ENCODE measurements around the gene ONECUT2. TPM values are rescaled to one million over a fixed set of nuclear protein-coding genes. Genes with fewer than 3 reads are reported as not detected.
A peak's percentile ranks its signal among the peaks of the same experiment; 100 is the strongest.

Gene ONECUT2
- total RNA-seq, 2 experiments from 2014 or later, result not detected

DNA sequence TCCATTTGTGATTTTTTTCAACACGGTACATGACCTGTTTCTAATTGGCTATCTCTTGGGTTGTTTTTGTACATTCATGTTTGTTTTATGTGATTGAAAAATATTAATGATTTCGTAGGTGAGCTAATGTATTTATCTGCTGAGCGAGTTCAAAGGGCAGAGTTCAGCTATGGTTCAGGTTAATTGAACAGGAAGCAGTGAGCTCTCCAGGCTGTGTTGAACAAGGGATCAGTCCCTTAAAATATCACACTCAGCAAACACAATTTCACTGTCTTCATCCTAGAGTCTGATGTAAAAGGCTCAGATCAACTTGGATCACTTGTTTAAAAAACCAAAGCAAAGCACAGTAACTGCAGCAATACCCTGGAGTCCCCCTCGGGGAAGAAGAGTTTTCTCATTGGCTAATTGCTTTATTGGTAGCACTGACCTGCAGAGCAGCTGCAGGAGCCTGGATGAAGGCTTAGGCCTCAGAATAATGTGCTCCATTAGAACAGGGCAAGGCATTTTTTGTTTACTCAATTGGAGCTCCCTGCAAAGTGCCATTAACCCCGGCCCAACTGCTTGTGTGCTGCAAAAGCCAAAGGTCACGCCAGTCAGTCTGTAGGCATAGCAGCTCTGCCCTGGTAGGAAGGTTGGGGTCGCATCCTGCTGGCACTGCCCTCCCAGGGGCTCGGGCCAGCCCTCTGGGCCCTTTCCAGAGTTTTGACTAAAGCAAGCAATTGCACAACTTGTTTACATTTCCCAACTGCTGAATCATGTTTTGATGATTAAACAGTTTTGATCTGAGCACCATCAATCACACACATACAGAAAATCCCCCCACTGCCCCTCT lies 10.5 kb downstream of the ONECUT2 start:
- Mint-ChIP-seq H3K4me1 (peaks cover 5% of the 10 kb centered on the region), H3K36me3 (peaks cover 2% of the 10 kb centered on the region), H3K27ac (no peak overlapping the region), H3K4me3 (no peak overlapping the region), H3K9me3 (peaks cover 1% of the 10 kb centered on the region), H3K27me3 (peaks cover 54% of the 10 kb centered on the region)
- POLR2A ChIA-PET, result no interaction called here
- no peak for ATAC-seq (ENCODE audit: low read depth)
- DNase-seq, result no peak

DNA sequence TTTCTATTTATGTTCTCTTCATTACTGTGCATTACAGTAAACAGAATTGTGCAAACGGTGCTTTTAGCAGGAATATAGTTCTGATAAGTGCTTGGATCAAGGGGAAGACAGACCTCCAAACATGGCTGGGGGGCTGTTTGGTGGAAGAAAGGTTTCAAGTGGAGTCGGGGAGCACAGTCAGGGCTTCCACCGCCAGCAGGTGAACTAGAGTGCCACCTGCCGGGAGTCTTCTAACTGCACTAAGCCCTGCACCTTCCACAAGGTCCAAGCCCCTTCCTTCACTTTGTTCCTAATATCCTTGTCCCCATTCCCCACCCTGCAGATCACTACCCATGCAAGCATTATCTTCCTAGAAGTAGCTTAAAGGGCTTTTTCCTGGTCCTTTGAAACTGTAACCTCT lies 11.1 kb downstream of the ONECUT2 start:
- H3K9me3 Mint-ChIP-seq, result peaks cover 1% of the 10 kb centered on the region
- ATAC-seq (ENCODE audit: low read depth) (no peak), DNase-seq (no peak)
- H3K27ac Mint-ChIP-seq, result no peak overlapping the region
- H3K4me3 Mint-ChIP-seq, result no peak overlapping the region
- peaks cover 47% of the 10 kb centered on the region for H3K27me3 Mint-ChIP-seq
- H3K4me1 Mint-ChIP-seq, result peaks cover 3% of the 10 kb centered on the region
- peaks cover 2% of the 10 kb centered on the region for H3K36me3 Mint-ChIP-seq
- POLR2A ChIA-PET, result no interaction called here

DNA sequence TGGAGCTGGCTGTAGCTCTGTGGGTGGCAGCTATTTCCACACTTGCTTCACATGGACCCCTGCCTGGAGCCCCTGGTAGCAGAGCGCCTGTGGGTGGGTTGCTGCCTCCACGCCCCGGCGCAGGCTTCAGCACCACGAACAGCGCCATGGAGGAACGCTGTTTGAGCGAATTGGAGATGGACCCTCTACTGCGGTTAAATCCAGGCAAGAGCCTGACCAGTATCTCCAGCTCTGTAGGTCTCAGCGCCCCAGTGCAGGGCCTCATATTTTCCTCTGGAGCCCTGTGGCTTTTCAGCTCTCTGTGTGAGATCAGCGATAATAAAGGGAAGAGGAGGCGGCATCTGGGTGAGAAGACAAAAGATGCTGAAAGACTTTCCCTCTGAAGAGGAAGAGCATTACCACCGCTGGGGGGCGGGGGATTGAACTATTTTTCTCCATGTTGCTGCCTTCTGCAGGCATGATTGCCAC lies 12.0 kb downstream of the ONECUT2 start:
- H3K4me1 Mint-ChIP-seq, result no peaks in the 10 kb centered on the region
- H3K36me3 Mint-ChIP-seq, result no peaks in the 10 kb centered on the region
- peak; percentile 57 for DNase-seq
- no peak overlapping the region for H3K4me3 Mint-ChIP-seq
- no peaks in the 10 kb centered on the region for H3K9me3 Mint-ChIP-seq
- no peak overlapping the region for H3K27ac Mint-ChIP-seq
- no peak for ATAC-seq (ENCODE audit: low read depth)
- POLR2A ChIA-PET, result no interaction called here
- H3K27me3 Mint-ChIP-seq, result peaks cover 41% of the 10 kb centered on the region

DNA sequence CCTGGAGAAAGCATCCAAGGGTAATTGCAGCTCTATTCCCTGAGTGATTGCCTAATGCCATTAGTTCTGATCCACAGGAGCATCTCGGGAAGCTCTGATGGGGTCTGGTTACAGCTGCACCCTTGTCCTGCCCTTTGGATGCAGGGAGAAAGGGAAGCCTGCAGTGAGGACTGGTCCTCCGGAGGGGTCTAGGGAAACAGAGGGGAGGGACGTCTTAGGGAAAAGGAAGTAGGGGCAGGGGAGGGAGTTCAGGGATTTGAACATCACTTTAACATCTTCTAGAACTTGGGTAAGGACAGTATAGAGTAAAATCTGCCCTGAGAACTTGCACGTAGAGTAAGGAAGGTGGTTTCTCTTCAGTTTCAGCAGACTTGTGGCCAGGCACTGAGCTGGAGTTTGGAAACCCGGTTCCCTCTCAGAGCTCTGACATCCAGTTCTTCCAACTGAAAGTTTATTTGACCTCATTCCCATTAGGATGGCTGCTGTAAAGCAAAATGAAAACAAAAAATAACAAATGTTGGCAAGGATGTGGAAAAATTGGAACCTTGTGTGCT lies 20.5 kb downstream of the ONECUT2 start:
- Mint-ChIP-seq H3K4me1 (no peaks in the 10 kb centered on the region), H3K27me3 (peaks cover 6% of the 10 kb centered on the region), H3K4me3 (no peak overlapping the region), H3K36me3 (no peaks in the 10 kb centered on the region), H3K27ac (peak overlapping the region; percentile 58), H3K9me3 (no peaks in the 10 kb centered on the region)
- POLR2A ChIA-PET, result no interaction called here
- DNase-seq (no peak), ATAC-seq (ENCODE audit: low read depth) (no peak)

DNA sequence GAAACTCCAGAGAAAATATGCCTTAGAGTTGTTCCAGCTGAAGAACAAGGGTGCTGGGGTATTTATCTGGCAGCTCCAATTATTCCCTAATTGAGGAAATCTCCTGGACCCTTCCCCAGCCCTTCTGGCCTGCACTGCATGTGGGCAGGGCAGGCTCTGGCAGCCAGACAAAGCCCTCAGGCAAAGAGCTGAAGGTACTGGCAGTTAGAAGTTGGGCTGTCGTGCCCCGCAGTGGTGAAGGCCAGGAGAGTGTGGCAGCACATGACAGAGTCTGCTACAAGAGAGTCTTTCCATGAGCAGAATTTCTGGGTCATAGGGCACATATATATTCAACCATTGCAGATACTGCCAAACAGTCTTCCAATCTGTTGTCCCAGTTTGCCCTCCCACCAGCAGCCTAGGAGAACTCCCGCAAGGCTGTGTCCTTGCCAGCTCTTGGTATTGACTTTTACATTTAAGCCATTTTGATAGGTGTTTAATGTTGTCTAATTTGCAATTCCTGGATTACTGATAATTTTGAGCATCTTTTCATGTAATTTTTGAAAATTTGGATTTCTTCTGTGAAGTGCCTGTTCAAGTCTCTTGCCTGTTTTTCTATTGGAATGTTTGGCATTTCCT lies 26.6 kb downstream of the ONECUT2 start:
- no peak for ATAC-seq (ENCODE audit: low read depth)
- H3K4me3 Mint-ChIP-seq, result no peak overlapping the region
- DNase-seq, result no peak
- POLR2A ChIA-PET, result no interaction called here
- H3K4me1 Mint-ChIP-seq, result peaks cover under 1% of the 10 kb centered on the region
- H3K9me3 Mint-ChIP-seq, result no peaks in the 10 kb centered on the region
- no peak overlapping the region for H3K27ac Mint-ChIP-seq
- peaks cover 21% of the 10 kb centered on the region for H3K27me3 Mint-ChIP-seq
- no peaks in the 10 kb centered on the region for H3K36me3 Mint-ChIP-seq

DNA sequence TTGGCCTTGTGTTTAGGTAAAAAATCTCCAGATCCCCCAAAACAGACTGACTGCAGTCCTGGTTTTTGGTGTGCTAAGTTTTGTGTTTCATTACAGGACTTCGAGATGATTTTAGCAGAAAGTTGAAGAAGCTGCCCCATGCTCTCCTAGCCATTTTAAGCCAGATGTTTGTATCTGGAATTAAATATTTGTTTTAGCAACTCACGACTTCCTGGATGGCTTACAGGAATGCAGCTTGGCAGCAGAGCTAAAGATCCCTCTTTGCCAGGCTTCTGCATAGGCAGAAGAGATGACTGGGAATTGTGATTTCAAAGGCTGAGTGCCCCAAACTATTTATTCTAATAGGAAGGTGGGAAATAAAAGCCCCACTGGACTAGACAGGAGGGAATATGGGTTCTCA lies 31.1 kb downstream of the ONECUT2 start:
- H3K9me3 Mint-ChIP-seq, result no peaks in the 10 kb centered on the region
- H3K27me3 Mint-ChIP-seq, result peaks cover 23% of the 10 kb centered on the region
- ATAC-seq (ENCODE audit: low read depth), result no peak
- DNase-seq, result no peak
- H3K4me3 Mint-ChIP-seq, result no peak overlapping the region
- H3K4me1 Mint-ChIP-seq, result peaks cover 4% of the 10 kb centered on the region
- H3K36me3 Mint-ChIP-seq, result no peaks in the 10 kb centered on the region
- H3K27ac Mint-ChIP-seq, result no peak overlapping the region
- POLR2A ChIA-PET, result no interaction called here

DNA sequence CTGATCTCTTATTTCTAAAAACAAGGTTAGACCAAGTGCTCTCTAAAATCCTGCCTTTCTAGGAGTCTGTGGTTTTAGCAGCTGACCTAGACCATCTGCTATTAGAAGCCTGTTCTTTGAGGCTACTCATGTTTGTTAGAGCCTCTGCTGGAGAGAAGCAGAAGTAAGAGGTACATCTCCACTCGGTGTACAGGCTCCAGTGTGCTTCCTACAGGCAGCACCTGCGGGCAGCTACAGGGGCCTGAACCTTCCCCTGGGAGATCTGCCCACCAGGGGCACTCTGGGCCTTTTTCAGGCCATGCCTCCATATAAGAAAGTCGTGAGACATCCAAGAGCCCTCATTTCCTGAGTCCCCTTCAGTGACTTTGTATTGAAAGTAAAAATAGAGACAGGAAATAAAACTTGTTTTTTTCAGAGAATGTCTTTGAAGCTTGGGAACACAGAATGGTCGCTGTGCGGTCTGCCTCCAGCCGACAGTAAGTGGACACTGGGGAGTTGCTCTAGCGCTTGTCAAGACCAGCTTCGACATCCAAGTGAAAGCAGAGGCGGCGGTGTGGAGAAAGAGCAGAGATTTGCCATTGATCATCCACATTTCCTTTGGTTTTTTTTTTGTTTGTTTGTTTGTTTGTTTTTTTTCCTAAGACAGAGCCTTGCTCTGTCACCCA lies 31.7 kb downstream of the ONECUT2 start:
- no peak overlapping the region for H3K27ac Mint-ChIP-seq
- peaks cover 23% of the 10 kb centered on the region for H3K27me3 Mint-ChIP-seq
- no peaks in the 10 kb centered on the region for H3K9me3 Mint-ChIP-seq

DNA sequence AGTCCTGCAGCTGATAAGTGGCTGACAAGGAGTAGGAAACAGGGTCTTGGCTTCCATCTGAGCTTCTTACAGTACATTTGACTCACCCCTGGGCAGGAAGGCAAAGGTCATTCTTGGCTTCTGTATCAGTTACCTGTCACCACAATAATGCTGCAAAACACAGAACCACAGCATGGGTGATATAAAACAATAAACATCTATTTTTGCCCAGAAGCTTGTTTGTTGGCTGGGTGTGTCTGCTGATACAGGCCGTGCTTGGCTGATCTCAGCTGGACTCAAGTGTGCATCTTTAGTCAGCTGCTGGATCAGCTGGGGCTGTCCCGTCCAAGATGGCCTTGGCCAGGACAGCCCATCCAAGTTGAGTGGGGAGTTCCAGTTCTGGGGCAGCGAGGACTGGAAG lies 34.7 kb downstream of the ONECUT2 start:
- Mint-ChIP-seq H3K4me1 (peaks cover 4% of the 10 kb centered on the region), H3K27me3 (peaks cover 10% of the 10 kb centered on the region), H3K4me3 (no peak overlapping the region), H3K36me3 (no peaks in the 10 kb centered on the region), H3K27ac (no peak overlapping the region), H3K9me3 (no peaks in the 10 kb centered on the region)
- no peak for ATAC-seq (ENCODE audit: low read depth)
- POLR2A ChIA-PET, result no interaction called here
- no peak for DNase-seq

More for the DNA sequence above, 31.7 kb downstream of the ONECUT2 start:
- DNase-seq (no peak), ATAC-seq (ENCODE audit: low read depth) (no peak)
- POLR2A ChIA-PET, result no interaction called here
- Mint-ChIP-seq H3K36me3 (no peaks in the 10 kb centered on the region), H3K4me3 (no peak overlapping the region), H3K4me1 (peaks cover 4% of the 10 kb centered on the region)

DNA sequence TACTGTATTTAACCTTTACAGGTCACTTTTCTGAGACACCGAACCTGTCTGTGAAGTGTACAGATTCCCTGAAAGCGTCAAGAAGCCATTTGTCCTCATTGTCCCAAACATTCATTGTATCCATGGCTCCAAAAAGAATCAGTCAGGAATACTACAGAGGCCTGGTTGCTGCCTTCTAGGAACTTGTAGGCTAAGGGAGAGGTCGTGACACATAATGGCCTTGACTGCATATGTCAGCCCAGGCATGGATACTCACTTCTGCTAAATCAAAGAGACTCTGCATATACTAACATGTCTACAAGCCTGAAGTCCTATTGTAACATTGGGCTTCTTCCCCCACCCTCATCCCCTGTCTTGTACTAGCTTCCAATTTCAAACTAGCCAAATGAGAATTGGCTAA lies 40.2 kb downstream of the ONECUT2 start:
- H3K27me3 Mint-ChIP-seq, result peaks cover 9% of the 10 kb centered on the region
- H3K4me3 Mint-ChIP-seq, result no peak overlapping the region
- H3K9me3 Mint-ChIP-seq, result no peaks in the 10 kb centered on the region
- H3K36me3 Mint-ChIP-seq, result no peaks in the 10 kb centered on the region
- POLR2A ChIA-PET, result no interaction called here
- no peaks in the 10 kb centered on the region for H3K4me1 Mint-ChIP-seq
- no peak for ATAC-seq (ENCODE audit: low read depth)
- no peak overlapping the region for H3K27ac Mint-ChIP-seq
- no peak for DNase-seq

DNA sequence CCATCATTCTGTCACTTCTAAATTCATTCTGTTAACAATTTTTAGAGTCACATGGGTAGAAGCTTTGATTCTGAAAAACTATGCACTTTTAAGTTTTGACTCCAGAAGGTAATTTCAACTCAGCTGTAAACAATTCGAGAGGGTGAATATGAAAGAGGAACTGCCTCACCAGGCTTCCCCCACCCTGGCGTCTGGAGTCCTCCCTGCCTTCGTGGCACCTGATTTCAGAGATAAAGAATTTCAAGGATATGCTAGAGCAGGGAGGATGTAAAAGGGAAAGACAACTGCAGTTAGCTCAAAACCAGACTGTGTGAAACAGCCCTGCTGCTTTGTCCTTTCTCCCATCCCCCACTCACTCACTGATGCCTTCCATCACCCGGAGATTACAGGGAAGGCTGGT lies 40.7 kb downstream of the ONECUT2 start:
- Mint-ChIP-seq H3K4me3 (no peak overlapping the region), H3K9me3 (no peaks in the 10 kb centered on the region), H3K27ac (no peak overlapping the region), H3K27me3 (peaks cover 9% of the 10 kb centered on the region), H3K4me1 (no peaks in the 10 kb centered on the region), H3K36me3 (no peaks in the 10 kb centered on the region)
- ATAC-seq (ENCODE audit: low read depth), result no peak
- POLR2A ChIA-PET, result no interaction called here
- no peak for DNase-seq

DNA sequence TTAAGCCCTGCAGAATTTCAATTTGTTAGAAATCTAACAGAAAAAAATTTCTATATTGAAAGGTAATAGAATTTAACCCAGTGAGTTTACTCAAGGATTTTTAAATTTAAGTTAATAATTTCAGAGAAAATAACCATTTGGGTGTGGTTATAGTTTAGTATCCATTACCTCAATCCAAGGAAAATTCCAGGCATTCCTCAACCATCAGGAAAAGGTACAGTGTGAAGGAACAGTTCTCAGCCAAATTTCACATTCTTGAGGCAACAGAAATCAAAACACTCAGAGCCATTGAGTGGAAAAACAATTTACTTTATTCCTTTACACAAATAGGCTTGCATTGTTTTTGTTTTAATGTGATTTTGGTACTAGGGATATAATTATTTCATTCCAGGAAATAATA lies 45.6 kb downstream of the ONECUT2 start:
- peaks cover 21% of the 10 kb centered on the region for H3K27me3 Mint-ChIP-seq
- DNase-seq, result no peak
- H3K36me3 Mint-ChIP-seq, result no peaks in the 10 kb centered on the region
- POLR2A ChIA-PET, result no interaction called here
- ATAC-seq (ENCODE audit: low read depth), result no peak
- H3K9me3 Mint-ChIP-seq, result no peaks in the 10 kb centered on the region
- no peak overlapping the region for H3K27ac Mint-ChIP-seq
- no peak overlapping the region for H3K4me3 Mint-ChIP-seq
- no peaks in the 10 kb centered on the region for H3K4me1 Mint-ChIP-seq

DNA sequence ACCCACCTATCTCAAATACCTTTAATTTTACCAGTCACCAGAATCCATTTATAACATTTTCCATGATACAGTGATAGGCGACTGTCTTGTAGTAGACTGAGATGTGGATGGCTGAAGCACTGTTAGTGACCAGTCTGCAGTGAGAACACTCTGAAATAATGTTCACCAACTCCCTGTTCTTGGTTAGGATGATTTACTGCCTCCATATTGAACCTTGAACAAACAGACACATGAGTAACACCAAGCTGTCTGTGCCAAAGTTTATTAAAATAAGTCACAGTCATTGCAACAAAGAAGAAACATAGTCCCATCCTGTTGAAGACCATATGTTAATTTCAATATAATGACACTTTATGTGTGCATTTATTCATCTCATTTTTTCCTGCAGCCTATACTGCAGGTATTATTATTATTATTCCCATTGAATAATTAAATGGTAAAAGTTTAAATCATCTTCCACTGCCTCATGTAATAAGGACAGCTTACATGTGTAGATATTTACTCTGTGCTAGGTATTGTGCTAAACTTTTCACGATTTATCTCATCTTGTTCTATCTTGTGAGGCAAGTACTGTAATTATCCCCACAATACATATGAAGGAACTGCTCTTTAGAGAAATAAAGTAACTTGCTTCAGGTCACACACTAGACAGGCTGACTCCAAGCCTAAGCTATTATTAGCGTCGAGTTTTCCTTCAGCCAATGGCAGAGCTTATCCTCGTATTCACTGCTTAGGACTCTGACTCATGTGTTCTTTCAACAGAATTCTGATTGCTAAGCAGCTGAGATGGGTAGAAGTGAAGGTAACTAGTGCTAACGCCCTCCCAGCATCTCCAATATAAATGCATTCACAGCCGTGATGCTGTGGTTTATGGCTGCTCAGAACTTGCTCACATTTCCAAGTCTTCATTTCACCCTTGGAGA lies 62.5 kb downstream of the ONECUT2 start:
- Mint-ChIP-seq H3K9me3 (peaks cover 2% of the 10 kb centered on the region), H3K27me3 (peaks cover 3% of the 10 kb centered on the region), H3K4me1 (no peaks in the 10 kb centered on the region), H3K27ac (no peak overlapping the region), H3K36me3 (no peaks in the 10 kb centered on the region), H3K4me3 (no peak overlapping the region)
- no peak for DNase-seq
- ATAC-seq (ENCODE audit: low read depth), result no peak
- POLR2A ChIA-PET, result no interaction called here

DNA sequence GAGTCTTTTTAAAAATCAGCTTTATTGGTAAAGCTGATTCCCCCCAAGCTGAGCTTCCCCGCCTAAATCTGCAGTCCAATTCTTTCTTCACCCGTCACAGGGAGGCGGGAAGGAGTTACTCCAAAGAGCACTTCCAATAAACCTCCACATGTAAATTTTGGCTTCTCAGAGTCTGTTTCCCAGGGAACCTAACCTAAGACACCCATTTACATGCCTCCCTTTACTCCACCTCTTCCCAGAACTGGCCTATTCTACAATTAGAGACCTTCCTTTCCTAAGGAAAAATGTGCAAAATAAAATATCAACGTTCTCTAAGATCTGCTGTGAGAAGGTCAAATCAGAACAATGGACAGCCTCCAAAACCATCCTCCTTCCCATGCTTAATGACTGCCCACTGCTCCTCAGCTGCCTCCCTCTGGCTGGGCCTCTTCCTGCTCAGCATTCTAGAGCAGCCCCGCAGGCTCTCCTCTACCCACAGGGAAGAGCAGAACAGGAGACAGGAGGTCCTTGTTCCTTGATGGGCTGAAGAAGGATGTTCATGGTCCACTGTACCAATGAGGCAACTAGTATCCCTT lies 63.6 kb downstream of the ONECUT2 start:
- H3K4me3 Mint-ChIP-seq, result no peak overlapping the region
- POLR2A ChIA-PET, result no interaction called here
- ATAC-seq (ENCODE audit: low read depth), result no peak
- peaks cover 4% of the 10 kb centered on the region for H3K27me3 Mint-ChIP-seq
- H3K36me3 Mint-ChIP-seq, result no peaks in the 10 kb centered on the region
- peaks cover 2% of the 10 kb centered on the region for H3K9me3 Mint-ChIP-seq
- no peak for DNase-seq
- no peaks in the 10 kb centered on the region for H3K4me1 Mint-ChIP-seq
- H3K27ac Mint-ChIP-seq, result no peak overlapping the region
